HG02870 (cell line): ENCODE data around the gene LPCAT1.

Source experiments
- ATAC-seq: cut with Tn5 transposase; IDR thresholded peaks from one replicate; pipeline ENCODE4 v1.9.1; 2021; ENCODE audit warnings: mild to moderate bottlenecking, moderate library complexity; ENCODE audit not compliant: unreplicated experiment

Gene LPCAT1

GRCh38 chr5:1446602-1447343 is 77.0 kb downstream of the LPCAT1 start:
- ATAC-seq: no peak

- no peak for ATAC-seq
Observed at GRCh38 chr5:1445689-1446601, 77.8 kb downstream of the LPCAT1 start.

GRCh38 chr5:1445313-1445688 is 78.5 kb downstream of the LPCAT1 start, which contains the start of gene SLC6A3:
Gene SLC6A3 (minus strand): TSS chr5:1445440. CDS start chr5:1443197, 2,243 bp downstream.
- ATAC-seq: no peak

- ATAC-seq: no peak
Observed at GRCh38 chr5:1444361-1445189, 79.2 kb downstream of the LPCAT1 start.

- no peak for ATAC-seq
Observed at GRCh38 chr5:1443991-1444360, 79.8 kb downstream of the LPCAT1 start.

- ATAC-seq: no peak
Observed at GRCh38 chr5:1443171-1443570, 80.6 kb downstream of the LPCAT1 start.

GRCh38 chr5:1442222-1443145 is 81.3 kb downstream of the LPCAT1 start:
- no peak for ATAC-seq

GRCh38 chr5:1441166-1441865 is 82.4 kb downstream of the LPCAT1 start:
- no peak for ATAC-seq

GRCh38 chr5:1440098-1440493 is 83.7 kb downstream of the LPCAT1 start:
- no peak for ATAC-seq

- no peak for ATAC-seq
Observed at GRCh38 chr5:1439388-1440097, 84.2 kb downstream of the LPCAT1 start.

GRCh38 chr5:1438871-1439270 is 84.9 kb downstream of the LPCAT1 start:
- ATAC-seq: no peak

GRCh38 chr5:1437876-1438559 is 85.7 kb downstream of the LPCAT1 start:
- no peak for ATAC-seq

- no peak for ATAC-seq
Observed at GRCh38 chr5:1437226-1437829, 86.4 kb downstream of the LPCAT1 start.

- no peak for ATAC-seq
Observed at GRCh38 chr5:1436681-1437080, 87.1 kb downstream of the LPCAT1 start.

GRCh38 chr5:1436036-1436435 is 87.7 kb downstream of the LPCAT1 start:
- no peak for ATAC-seq

GRCh38 chr5:1435369-1435768 is 88.4 kb downstream of the LPCAT1 start:
- no peak for ATAC-seq

GRCh38 chr5:1432296-1432695 is 91.5 kb downstream of the LPCAT1 start:
- no peak for ATAC-seq

GRCh38 chr5:1431896-1432295 is 91.9 kb downstream of the LPCAT1 start:
- ATAC-seq: no peak
